SJCRH30 (cell line): ENCODE data around the gene OCA2. TPM values are rescaled to one million over a fixed set of nuclear protein-coding genes. Genes with fewer than 3 reads are reported as not detected.

Experiments
- DNase-seq, 2 experiments: peaks; one replicate each; pipeline ENCODE4 v3.0.0-alpha.2; 2015 to 2020
- H3K27ac ChIP-seq: fragments of 250-450 bp; sonication (Bioruptor Pico); 2 replicates; pipeline ENCODE4 v1.5.1; 2020; ENCODE audit warnings: mild to moderate bottlenecking, moderate library complexity
- H3K27me3 ChIP-seq: fragments of 250-450 bp; sonication (Bioruptor Pico); 2 replicates; pipeline ENCODE4 v1.5.1; 2020; ENCODE audit warnings: mild to moderate bottlenecking, moderate library complexity
- H3K36me3 ChIP-seq: fragments of 250-450 bp; sonication (Bioruptor Pico); 2 replicates; pipeline ENCODE4 v1.5.1; 2020; ENCODE audit warnings: mild to moderate bottlenecking, moderate library complexity
- H3K4me1 ChIP-seq: fragments of 250-450 bp; sonication (Bioruptor Pico); 2 replicates; pipeline ENCODE4 v1.5.1; 2020; ENCODE audit warnings: mild to moderate bottlenecking, moderate library complexity
- H3K4me3 ChIP-seq: fragments of 250-450 bp; sonication (Bioruptor Pico); 2 replicates; pipeline ENCODE4 v1.5.1; 2020; ENCODE audit warnings: mild to moderate bottlenecking, moderate library complexity
- H3K9me3 ChIP-seq: fragments of 250-450 bp; sonication (Bioruptor Pico); replicated peaks from 2 replicates; pipeline ENCODE4 v1.5.1; 2020; ENCODE audit warnings: mild to moderate bottlenecking, moderate library complexity
- total RNA-seq: library from RNA; depleted of rRNA; stranded (reverse); fragments of >200 nt; shearing (Covaris generic); gene quantifications from 2 replicates; pipeline ENCODE4 v1.2.3, GENCODE V29; 2014

Gene OCA2
- total RNA-seq, 1 experiment from 2014 or later, result not detected

DNA sequence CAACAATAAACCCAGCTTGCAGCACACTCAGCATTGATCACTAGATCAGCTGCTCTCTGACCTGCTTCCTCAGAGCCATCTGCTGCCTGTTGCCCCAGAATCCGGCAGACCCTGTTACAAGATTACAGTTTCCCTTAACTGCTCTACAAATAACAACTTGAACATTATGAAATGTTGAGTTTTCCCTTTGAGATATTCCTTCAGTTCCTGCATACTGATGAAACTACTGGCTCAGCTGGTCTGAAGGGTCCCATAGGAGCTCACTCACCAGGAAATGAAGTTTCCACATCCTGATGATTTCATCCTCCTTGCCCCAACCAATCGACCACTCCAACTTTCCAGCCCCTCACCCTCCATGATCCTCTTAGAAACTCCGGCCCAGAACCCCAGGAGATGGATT lies 281.9 kb downstream of the OCA2 start:
- no peak for DNase-seq
- H3K36me3 ChIP-seq, result no peaks in the 10 kb centered on the region
- no peak overlapping the region for H3K27ac ChIP-seq
- H3K9me3 ChIP-seq, result no peaks in the 10 kb centered on the region
- no peak overlapping the region for H3K4me3 ChIP-seq
- H3K27me3 ChIP-seq, result no peaks in the 10 kb centered on the region; the same call in 1 of the 2 replicates
- no peaks in the 10 kb centered on the region for H3K4me1 ChIP-seq

GRCh38 chr15:27816790-27817189 lies 282.3 kb downstream of the OCA2 start:
- no peak overlapping the region for H3K4me3 ChIP-seq
- H3K27ac ChIP-seq, result no peak overlapping the region
- H3K36me3 ChIP-seq, result no peaks in the 10 kb centered on the region
- no peak for DNase-seq
- H3K4me1 ChIP-seq, result no peaks in the 10 kb centered on the region
- H3K27me3 ChIP-seq, result no peaks in the 10 kb centered on the region; the same call in 1 of the 2 replicates
- H3K9me3 ChIP-seq, result no peaks in the 10 kb centered on the region

DNA sequence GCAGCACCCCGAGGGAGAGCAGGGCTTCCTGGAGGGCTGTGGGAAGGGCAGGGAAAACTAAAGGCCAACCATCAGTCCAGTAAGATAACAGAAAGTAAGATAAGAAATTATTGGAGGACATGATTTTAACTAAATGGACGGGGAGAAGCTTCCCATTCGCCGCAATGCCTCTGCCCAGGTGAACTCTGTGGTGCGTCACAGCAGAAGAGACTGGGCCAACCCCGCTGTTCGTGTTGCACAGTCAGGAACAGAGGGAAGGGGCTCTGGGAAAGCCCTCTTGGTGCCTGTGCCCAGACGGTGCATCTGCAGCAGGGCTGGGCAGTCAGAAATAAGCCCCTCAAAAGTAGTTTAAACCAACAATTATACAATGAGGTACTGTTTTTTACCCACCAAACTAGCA lies 284.1 kb downstream of the OCA2 start:
- H3K4me3 ChIP-seq, result no peak overlapping the region
- no peak for DNase-seq
- H3K27me3 ChIP-seq, result no peaks in the 10 kb centered on the region
- H3K36me3 ChIP-seq, result no peaks in the 10 kb centered on the region
- H3K27ac ChIP-seq, result no peak overlapping the region
- no peaks in the 10 kb centered on the region for H3K9me3 ChIP-seq
- H3K4me1 ChIP-seq, result no peaks in the 10 kb centered on the region

DNA sequence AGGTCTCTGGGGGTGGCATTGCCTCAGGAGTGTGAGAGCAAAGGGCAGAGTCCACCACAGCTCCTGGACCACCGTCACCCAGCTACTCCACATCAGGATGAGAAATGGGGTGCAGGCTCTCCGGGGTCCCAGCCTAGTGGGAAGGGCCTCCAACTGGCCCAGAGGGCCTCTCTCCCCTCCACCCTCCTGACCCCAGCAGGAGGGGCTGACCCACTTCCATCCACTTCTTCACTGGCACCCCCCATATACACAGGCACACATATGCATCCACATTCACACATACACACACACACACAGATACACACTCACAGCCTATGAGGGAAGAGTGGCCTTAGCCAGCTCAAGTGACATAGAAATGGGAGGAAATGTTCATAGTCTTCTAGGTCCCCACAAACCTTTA lies 286.0 kb downstream of the OCA2 start:
- Histone ChIP-seq H3K27ac (no peak overlapping the region), H3K36me3 (no peaks in the 10 kb centered on the region)

DNA sequence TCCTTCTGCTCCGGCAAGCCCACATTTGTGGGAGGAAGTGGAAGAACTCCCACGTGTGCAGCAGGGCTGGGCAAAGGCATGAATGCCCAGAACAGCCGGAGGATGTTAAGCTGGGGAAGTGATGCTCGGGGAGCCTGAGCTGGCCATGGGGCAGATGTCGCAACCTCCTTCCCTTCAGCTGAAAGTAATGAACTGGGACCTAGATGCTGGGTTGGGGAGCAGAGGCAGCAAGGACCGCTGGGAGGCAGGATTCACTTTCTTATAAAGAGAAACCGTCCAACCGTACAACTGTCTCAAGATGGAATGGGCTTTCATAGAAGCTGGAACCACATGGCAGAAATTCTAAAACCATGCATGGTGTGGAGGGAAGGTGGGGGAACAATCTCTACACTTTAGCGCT lies 290.9 kb downstream of the OCA2 start:
- H3K27me3 ChIP-seq, result no peaks in the 10 kb centered on the region
- no peak for DNase-seq
- H3K9me3 ChIP-seq, result no peaks in the 10 kb centered on the region
- H3K36me3 ChIP-seq, result no peaks in the 10 kb centered on the region
- H3K4me3 ChIP-seq, result no peak overlapping the region
- H3K4me1 ChIP-seq, result no peaks in the 10 kb centered on the region
- H3K27ac ChIP-seq, result no peak overlapping the region

More for the DNA sequence above, 286.0 kb downstream of the OCA2 start:
- H3K9me3 ChIP-seq, result no peaks in the 10 kb centered on the region
- H3K4me1 ChIP-seq, result no peaks in the 10 kb centered on the region
- H3K4me3 ChIP-seq, result no peak overlapping the region
- no peaks in the 10 kb centered on the region for H3K27me3 ChIP-seq
- DNase-seq, result no peak

GRCh38 chr15:27807335-27807734 lies 291.8 kb downstream of the OCA2 start:
- Histone ChIP-seq H3K36me3 (no peaks in the 10 kb centered on the region), H3K27me3 (no peaks in the 10 kb centered on the region), H3K4me3 (no peak overlapping the region), H3K27ac (no peak overlapping the region), H3K4me1 (no peaks in the 10 kb centered on the region), H3K9me3 (no peaks in the 10 kb centered on the region)
- DNase-seq, result no peak

DNA sequence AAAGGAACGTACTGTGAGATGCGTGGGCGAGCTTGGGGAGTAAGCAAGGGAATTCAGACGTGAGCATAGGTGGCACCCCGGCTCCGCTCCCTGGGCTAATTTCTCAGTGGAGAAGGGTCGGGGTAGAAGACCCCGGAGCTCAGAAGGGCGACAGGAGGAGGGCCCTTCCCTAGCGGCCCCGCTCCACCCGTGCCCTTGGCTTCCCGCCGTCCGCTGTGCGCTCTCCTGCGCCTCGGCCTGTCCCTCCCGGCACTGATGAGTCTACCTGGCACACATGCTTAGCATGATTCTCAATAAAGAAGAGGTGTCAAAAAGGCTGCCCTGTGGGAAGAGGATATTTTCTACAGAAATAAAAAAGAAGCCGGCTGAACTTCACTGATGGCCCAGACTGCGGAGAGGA lies 292.7 kb downstream of the OCA2 start:
- H3K4me3 ChIP-seq, result no peak overlapping the region
- no peaks in the 10 kb centered on the region for H3K36me3 ChIP-seq
- H3K4me1 ChIP-seq, result no peaks in the 10 kb centered on the region
- no peaks in the 10 kb centered on the region for H3K9me3 ChIP-seq
- DNase-seq, result no peak
- H3K27ac ChIP-seq, result no peak overlapping the region
- no peaks in the 10 kb centered on the region for H3K27me3 ChIP-seq

- DNase-seq, result no peak
- Histone ChIP-seq H3K4me3 (no peak overlapping the region), H3K27ac (no peak overlapping the region), H3K4me1 (no peaks in the 10 kb centered on the region), H3K36me3 (no peaks in the 10 kb centered on the region), H3K27me3 (no peaks in the 10 kb centered on the region), H3K9me3 (no peaks in the 10 kb centered on the region)
These were observed 293.6 kb downstream of the OCA2 start for GRCh38 chr15:27805261-27806220.

DNA sequence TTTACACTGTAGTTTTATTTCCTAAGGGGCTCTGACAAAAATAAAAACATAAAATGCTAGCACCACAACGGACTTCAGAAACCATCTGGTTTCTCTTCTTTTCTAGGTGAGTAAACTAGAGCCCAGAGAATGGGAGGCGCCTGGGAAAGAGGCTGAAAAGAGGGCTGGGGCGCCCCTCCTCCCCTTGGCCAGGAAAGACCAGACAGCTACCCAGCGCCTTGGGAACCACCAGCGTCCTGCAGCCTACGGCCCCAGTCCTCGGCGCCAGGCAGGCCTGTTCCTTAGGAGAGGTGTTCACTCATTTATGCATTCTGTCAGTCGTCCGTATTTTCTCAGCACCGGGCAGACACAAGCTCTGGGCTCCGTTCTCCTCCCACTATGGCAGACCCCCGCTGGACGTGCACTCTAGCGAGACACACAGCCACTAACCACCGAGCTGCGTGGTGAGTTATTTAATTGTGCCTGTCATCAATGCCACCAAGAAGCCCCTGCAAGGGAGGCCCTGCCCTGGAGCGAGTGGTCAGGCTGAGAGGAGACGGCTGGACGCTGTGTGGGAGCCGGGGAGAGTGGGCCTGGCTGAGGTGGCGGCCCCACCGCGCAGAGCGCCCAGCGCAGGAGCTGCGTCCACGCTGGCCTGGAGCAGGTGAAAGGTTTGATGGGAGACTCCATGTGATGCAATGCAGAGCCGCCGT lies 294.4 kb downstream of the OCA2 start:
- H3K4me3 ChIP-seq, result no peak overlapping the region
- no peaks in the 10 kb centered on the region for H3K4me1 ChIP-seq
- DNase-seq, result no peak
- no peak overlapping the region for H3K27ac ChIP-seq
- H3K9me3 ChIP-seq, result no peaks in the 10 kb centered on the region
- no peaks in the 10 kb centered on the region for H3K27me3 ChIP-seq
- H3K36me3 ChIP-seq, result no peaks in the 10 kb centered on the region

DNA sequence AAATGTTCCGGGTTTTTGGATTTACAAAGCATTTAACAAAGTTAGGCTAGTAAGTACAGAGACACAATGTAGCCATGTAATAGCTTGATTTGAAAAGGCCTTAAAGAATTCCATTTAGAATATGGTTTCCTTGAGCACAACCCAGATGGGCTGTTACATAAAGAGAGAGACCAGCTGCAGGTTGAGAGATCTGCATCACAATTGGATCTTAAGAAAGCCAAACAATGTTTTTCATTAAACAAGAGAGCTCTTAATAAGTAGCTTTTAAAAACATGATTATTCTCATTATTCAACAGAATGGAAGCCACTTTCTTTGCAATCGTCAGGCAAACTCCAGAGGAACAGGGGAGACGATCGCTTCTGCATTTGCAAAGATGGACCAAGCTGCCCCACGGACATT lies 300.3 kb downstream of the OCA2 start:
- H3K27me3 ChIP-seq, result peaks cover 3% of the 10 kb centered on the region; the same call in 1 of the 2 replicates
- no peak overlapping the region for H3K4me3 ChIP-seq
- no peak for DNase-seq
- H3K4me1 ChIP-seq, result no peaks in the 10 kb centered on the region
- H3K27ac ChIP-seq, result no peak overlapping the region
- no peaks in the 10 kb centered on the region for H3K9me3 ChIP-seq
- no peaks in the 10 kb centered on the region for H3K36me3 ChIP-seq

DNA sequence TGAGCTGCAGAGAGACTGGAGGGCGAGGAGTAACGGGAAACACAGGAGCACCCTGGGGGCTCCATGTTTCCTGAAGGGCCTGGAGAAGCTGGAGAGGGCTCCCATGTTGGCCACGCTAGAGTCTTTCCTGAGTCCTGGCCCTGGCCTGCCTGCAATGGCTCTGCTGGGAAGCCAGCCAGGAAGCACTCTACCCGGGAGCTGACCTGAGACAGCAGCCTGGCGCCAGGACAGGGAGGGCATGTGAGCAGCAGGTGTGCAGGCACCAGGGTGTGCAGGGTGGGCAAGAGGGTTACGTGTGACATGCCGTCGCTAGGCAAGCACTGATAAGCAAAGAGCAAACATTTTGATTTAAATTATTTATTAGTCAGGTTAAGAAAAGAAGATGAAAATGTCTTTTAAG lies 301.4 kb downstream of the OCA2 start:
- H3K27ac ChIP-seq, result no peak overlapping the region

DNA sequence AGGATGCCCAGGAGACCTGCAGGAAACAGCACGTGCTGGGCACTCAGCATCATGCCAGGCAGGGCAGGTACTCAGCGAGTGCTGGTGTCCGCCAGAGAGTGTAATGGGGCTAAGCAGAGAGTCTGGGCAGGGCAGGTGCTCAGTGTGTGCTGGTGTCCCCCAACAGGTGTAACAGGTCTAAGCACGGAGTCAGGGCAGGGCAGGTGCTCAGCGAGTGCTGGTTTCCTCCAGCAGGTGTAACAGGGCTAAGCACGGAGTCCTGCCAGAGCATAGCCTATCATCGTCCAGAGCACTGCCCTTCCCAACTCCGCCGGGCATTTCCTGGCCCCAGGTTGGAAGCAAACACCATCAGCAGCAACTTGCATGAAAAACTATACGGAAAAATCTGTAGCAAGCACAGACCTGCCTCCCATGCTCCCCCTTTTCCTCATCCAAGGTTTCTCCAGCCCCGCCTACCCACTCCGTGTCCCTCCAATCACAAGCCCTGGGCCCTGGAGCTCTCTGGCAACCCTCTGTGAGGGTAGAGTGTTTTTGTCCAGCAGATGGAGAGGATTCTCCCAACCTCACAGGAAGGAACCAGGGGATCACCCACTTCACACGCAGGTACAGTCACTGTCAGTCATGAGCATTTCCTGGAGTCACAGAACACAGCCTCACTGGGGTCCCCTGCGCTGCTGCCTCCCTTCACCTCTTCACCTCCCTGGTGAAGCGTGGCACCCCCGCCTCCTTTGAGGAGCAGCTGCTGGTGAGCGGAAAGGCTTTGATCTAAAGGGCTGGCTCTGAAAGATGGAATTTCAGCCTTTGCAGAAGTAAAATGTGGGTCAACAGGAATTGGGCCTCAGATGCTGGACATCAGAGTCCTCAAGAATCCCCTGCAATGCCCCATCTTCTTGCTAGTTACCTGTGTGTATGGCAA lies 302.5 kb downstream of the OCA2 start:
- no peak overlapping the region for H3K27ac ChIP-seq
- no peak overlapping the region for H3K4me3 ChIP-seq
- no peaks in the 10 kb centered on the region for H3K4me1 ChIP-seq
- no peak for DNase-seq
- no peaks in the 10 kb centered on the region for H3K36me3 ChIP-seq
- no peaks in the 10 kb centered on the region for H3K9me3 ChIP-seq
- H3K27me3 ChIP-seq, result peaks cover 3% of the 10 kb centered on the region; the same call in 1 of the 2 replicates

More for the DNA sequence above, 301.4 kb downstream of the OCA2 start:
- Histone ChIP-seq H3K9me3 (no peaks in the 10 kb centered on the region), H3K4me1 (no peaks in the 10 kb centered on the region), H3K36me3 (no peaks in the 10 kb centered on the region), H3K4me3 (no peak overlapping the region), H3K27me3 (peaks cover 3% of the 10 kb centered on the region; the same call in 1 of the 2 replicates)
- DNase-seq, result no peak

GRCh38 chr15:27792756-27793264 lies 306.3 kb downstream of the OCA2 start:
- Histone ChIP-seq H3K27me3 (0 out of 2 replicates have a peak, but pooled peaks cover 2% of the 10 kb centered on the region), H3K4me1 (no peaks in the 10 kb centered on the region), H3K9me3 (no peaks in the 10 kb centered on the region), H3K4me3 (no peak overlapping the region), H3K36me3 (no peaks in the 10 kb centered on the region), H3K27ac (no peak overlapping the region)
- DNase-seq, result no peak

- DNase-seq, result no peak
- Histone ChIP-seq H3K9me3 (no peaks in the 10 kb centered on the region), H3K27ac (no peak overlapping the region), H3K36me3 (no peaks in the 10 kb centered on the region), H3K27me3 (0 out of 2 replicates have a peak, but pooled peaks cover 2% of the 10 kb centered on the region), H3K4me3 (no peak overlapping the region), H3K4me1 (no peaks in the 10 kb centered on the region)
These were observed 308.8 kb downstream of the OCA2 start for GRCh38 chr15:27790270-27790669.
